ENCODE data around the gene ADRA1B. TPM values are rescaled to one million over a fixed set of nuclear protein-coding genes. Genes with fewer than 3 reads are reported as not detected.
A peak's percentile ranks its signal among the peaks of the same experiment; 100 is the strongest.

The ADRA1B gene
- under 1 TPM; 0.14 to 0.74 TPM for total RNA-seq

- Histone ChIP-seq H3K4me3 (peak within 1 kb of the TSS; percentile 29 to 36), H3K4me1 (replicated peaks) (no peaks in the 10 kb centered on the region), H3K36me3 (no peaks in the 10 kb centered on the region), H3K27me3 (replicated peaks; ENCODE audit: insufficient read depth) (no peaks in the 10 kb centered on the region), H3K9me3 (no peaks in the 10 kb centered on the region), H3K27ac (no peak within 1 kb of the TSS)
- peak; percentile 31 for DNase-seq (ENCODE audit: low spot score)
- intact Hi-C loops (cut with DNase I) = loop anchor here (2.0 to 5.0 kb wide), 5 partner anchors 134 to 473 kb away; no protein-coding TSS in a partner anchor
- WGBS = 1% methylated on average over 51 of the region's 81 CpGs
- TF ChIP-seq CTCF (IDR thresholded peaks at IDR 0.05) = peak; percentile 31 to 65 (median 46)
- no peak for TF ChIP-seq POLR2A (IDR thresholded peaks at IDR 0.05)
- no peak for TF ChIP-seq POLR2AphosphoS5 (IDR thresholded peaks at IDR 0.05)
Observed at GRCh38 chr5:159915904-159916840, at the start of gene ADRA1B. ADRA1B (plus strand) TSS chr5:159916482; CDS start chr5:159916906, 424 bp downstream.

DNA sequence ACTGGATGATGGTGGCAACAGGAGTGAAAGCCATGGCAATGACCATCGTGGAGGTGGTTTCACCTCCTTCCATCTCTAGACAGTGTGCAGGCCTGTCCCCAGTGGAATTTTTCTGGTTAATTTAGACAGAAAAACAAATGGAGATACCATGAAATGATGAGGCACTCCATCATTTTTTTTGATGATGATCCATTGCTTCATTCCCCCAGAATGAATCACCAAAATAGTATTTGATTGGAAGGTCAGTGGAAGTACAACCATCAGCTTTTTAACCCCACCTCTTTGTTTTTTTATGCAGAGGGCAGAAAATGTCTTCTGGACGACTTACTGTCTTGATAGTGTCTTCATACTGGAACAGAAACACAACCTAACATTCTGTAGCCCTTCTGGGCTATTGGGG, 42.6 kb upstream of the ADRA1B start:
- 92% methylated on average over 2 of the region's 2 CpGs for WGBS
- Histone ChIP-seq H3K9me3 (no peaks in the 10 kb centered on the region), H3K4me3 (no peak overlapping the region), H3K27me3 (replicated peaks; ENCODE audit: insufficient read depth) (no peaks in the 10 kb centered on the region), H3K36me3 (no peaks in the 10 kb centered on the region), H3K4me1 (replicated peaks) (peaks cover 4% of the 10 kb centered on the region), H3K27ac (no peak overlapping the region)
- no peak for DNase-seq (ENCODE audit: low spot score)
- intact Hi-C loops (cut with DNase I) = no loop called here
- no peak for TF ChIP-seq POLR2AphosphoS5 (IDR thresholded peaks at IDR 0.05)
- no peak for TF ChIP-seq CTCF (IDR thresholded peaks at IDR 0.05)
- TF ChIP-seq POLR2A (IDR thresholded peaks at IDR 0.05) = no peak

DNA sequence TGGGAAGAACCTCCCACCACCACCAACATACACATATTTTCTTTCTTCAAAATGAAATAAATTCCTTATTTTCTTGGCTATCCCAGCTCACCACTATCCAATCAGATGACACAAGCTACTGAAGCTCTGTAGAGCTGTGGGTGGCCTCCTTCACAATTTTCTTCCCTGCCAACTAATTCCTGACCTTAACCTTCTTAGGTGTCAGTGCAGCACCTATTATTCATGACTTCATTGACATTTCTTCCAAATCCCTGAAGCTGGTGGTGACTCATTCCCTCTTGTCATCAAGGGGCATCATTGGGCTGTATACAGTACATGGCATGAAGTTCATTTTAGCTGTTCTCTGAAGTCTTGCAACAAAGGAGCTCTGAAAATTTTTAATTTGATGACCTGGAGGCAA, 42.0 kb upstream of the ADRA1B start:
- H3K9me3 ChIP-seq = no peaks in the 10 kb centered on the region

GRCh38 chr5:159877016-159877415, 39.3 kb upstream of the ADRA1B start:
- intact Hi-C loops (cut with DNase I) = no loop called here
- H3K4me1 ChIP-seq (replicated peaks) = peaks cover 4% of the 10 kb centered on the region
- WGBS = 74% methylated on average over 8 of the region's 8 CpGs
- no peaks in the 10 kb centered on the region for H3K9me3 ChIP-seq
- no peak for DNase-seq (ENCODE audit: low spot score)
- no peak overlapping the region for H3K4me3 ChIP-seq
- no peaks in the 10 kb centered on the region for H3K36me3 ChIP-seq
- TF ChIP-seq POLR2AphosphoS5 (IDR thresholded peaks at IDR 0.05) (no peak), CTCF (IDR thresholded peaks at IDR 0.05) (no peak), POLR2A (IDR thresholded peaks at IDR 0.05) (no peak)
- no peaks in the 10 kb centered on the region for H3K27me3 ChIP-seq (replicated peaks; ENCODE audit: insufficient read depth)
- H3K27ac ChIP-seq = no peak overlapping the region

More for the DNA sequence above, 42.0 kb upstream of the ADRA1B start:
- intact Hi-C loops (cut with DNase I) = no loop called here
- DNase-seq (ENCODE audit: low spot score) = no peak
- H3K27ac ChIP-seq = no peak overlapping the region
- H3K27me3 ChIP-seq (replicated peaks; ENCODE audit: insufficient read depth) = no peaks in the 10 kb centered on the region
- peaks cover 4% of the 10 kb centered on the region for H3K4me1 ChIP-seq (replicated peaks)
- TF ChIP-seq CTCF (IDR thresholded peaks at IDR 0.05) (no peak), POLR2A (IDR thresholded peaks at IDR 0.05) (no peak)
- no peak overlapping the region for H3K4me3 ChIP-seq
- H3K36me3 ChIP-seq = no peaks in the 10 kb centered on the region
